ENCODE data around the gene KIF5C. TPM values are rescaled to one million over a fixed set of nuclear protein-coding genes. Genes with fewer than 3 reads are reported as not detected.

The KIF5C gene
- total RNA-seq, 2 donors from 2014 or later = 2.6 to 8.6 TPM

- Mint-ChIP-seq H3K4me1 (ENCODE audit: low read depth in 2 of 2) (no peaks in the 10 kb centered on the region), H3K27me3 (peaks cover 4 to 29% of the 10 kb centered on the region in 2 donors), H3K36me3 (no peaks in the 10 kb centered on the region), H3K4me3 (no peak overlapping the region), H3K27ac (no peak overlapping the region), H3K9me3 (no peaks in the 10 kb centered on the region)
- ATAC-seq (no peak), DNase-seq (ENCODE audit: low spot score) (no peak)
Observed at GRCh38 chr2:149075105-149075504, 200.1 kb downstream of the KIF5C start.

GRCh38 chr2:149075853-149076252 lies 200.8 kb downstream of the KIF5C start:
- Mint-ChIP-seq H3K4me1 (ENCODE audit: low read depth in 2 of 2) (no peaks in the 10 kb centered on the region), H3K27ac (no peak overlapping the region), H3K9me3 (no peaks in the 10 kb centered on the region), H3K36me3 (no peaks in the 10 kb centered on the region), H3K27me3 (peaks cover 4 to 29% of the 10 kb centered on the region in 2 donors), H3K4me3 (no peak overlapping the region)
- ATAC-seq (no peak), DNase-seq (ENCODE audit: low spot score) (no peak)

Other genes with a start within 250 kb of the KIF5C start
- 10 to 100 TPM; 27.1 to 33.1 TPM for gene EPC2, start 230.5 kb upstream of the KIF5C start, total RNA-seq
- not detected for gene LYPD6B, start 163.5 kb downstream of the KIF5C start, total RNA-seq

Measured in natural killer cell treated with Interleukin-12 subunit alpha and Interleukin-12 subunit beta and Interleukin-15 and Interleukin-18, amount 100 ng/mL, for 72 hours (primary cell).